Hepatocyte (in vitro differentiated cells): ENCODE results near the gene SNRPD3. TPM values are rescaled to one million over a fixed set of nuclear protein-coding genes. Genes with fewer than 3 reads are reported as not detected.
A peak's percentile ranks its signal among the peaks of the same experiment; 100 is the strongest.

Experiments
- DNase-seq: peaks from one replicate; pipeline ENCODE4 v3.0.0-alpha.2; 2016; ENCODE audit warnings: low spot score
- H2AFZ ChIP-seq: fragments of 200-600 bp; sonication (generic); 2 replicates; pipeline ENCODE4 v1.6.0; 2016; ENCODE audit warnings: antibody characterized with exemption, mild to moderate bottlenecking
- H3K27ac ChIP-seq: fragments of 200-600 bp; sonication (generic); 2 replicates; pipeline ENCODE4 v1.5.1; 2016; ENCODE audit warnings: mild to moderate bottlenecking
- H3K27me3 ChIP-seq: fragments of 200-600 bp; sonication (generic); 2 replicates; pipeline ENCODE4 v1.6.1; 2016
- H3K36me3 ChIP-seq: fragments of 200-600 bp; sonication (generic); replicated peaks from 2 replicates; pipeline ENCODE4 v1.5.1; 2016; ENCODE audit warnings: low read depth; ENCODE audit not compliant: insufficient read depth
- H3K4me1 ChIP-seq: fragments of 200-600 bp; sonication (generic); 2 replicates; pipeline ENCODE4 v1.5.1; 2016; ENCODE audit warnings: mild to moderate bottlenecking, moderate library complexity; ENCODE audit not compliant: insufficient read depth
- H3K4me2 ChIP-seq: fragments of 200-600 bp; sonication (generic); 2 replicates; pipeline ENCODE4 v1.6.0; 2016
- H3K4me3 ChIP-seq: fragments of 200-600 bp; sonication (generic); 2 replicates; pipeline ENCODE4 v1.5.1; 2016; ENCODE audit warnings: mild to moderate bottlenecking
- H3K79me2 ChIP-seq: fragments of 200-600 bp; sonication (generic); 2 replicates; pipeline ENCODE4 v1.6.0; 2017; ENCODE audit warnings: mild to moderate bottlenecking
- H3K9me2 ChIP-seq: fragments of 200-600 bp; sonication (generic); replicated peaks from 2 replicates; pipeline ENCODE4 v1.6.0; 2017; ENCODE audit warnings: mild to moderate bottlenecking; ENCODE audit not compliant: insufficient read depth
- H3K9me3 ChIP-seq: fragments of 200-600 bp; sonication (generic); 2 replicates; pipeline ENCODE4 v1.5.1; 2016; ENCODE audit warnings: low read depth, mild to moderate bottlenecking
- H4K20me1 ChIP-seq: fragments of 200-600 bp; sonication (generic); 2 replicates; pipeline ENCODE4 v1.6.0; 2016; ENCODE audit warnings: mild to moderate bottlenecking; ENCODE audit not compliant: insufficient read depth, poor library complexity, severe bottlenecking
- CTCF ChIP-seq: fragments of 200-600 bp; sonication (generic); IDR thresholded peaks from 2 replicates; pipeline ENCODE4 v1.5.1; 2016; ENCODE audit warnings: antibody characterized with exemption, mild to moderate bottlenecking; ENCODE audit not compliant: poor library complexity
- EZH2 ChIP-seq: fragments of 200-600 bp; sonication (generic); IDR thresholded peaks from 2 replicates; pipeline ENCODE4 v1.6.1; 2016; ENCODE audit warnings: antibody characterized with exemption, mild to moderate bottlenecking, borderline replicate concordance
- EZH2phosphoT487 ChIP-seq: fragments of 200-600 bp; sonication (generic); IDR thresholded peaks from one replicate; pipeline ENCODE4 v1.6.1; 2018; ENCODE audit warnings: antibody characterized with exemption, mild to moderate bottlenecking, low read depth, moderate library complexity; ENCODE audit not compliant: unreplicated experiment, severe bottlenecking
- WGBS: methylation state at CpG from one replicate; pipeline ENCODE4 v1.1.6; 2016; ENCODE audit warnings: low lambda C conversion rate; ENCODE audit errors: missing lambda C conversion rate; 5-methylcytosine and 5-hydroxymethylcytosine counted together
- polyA plus RNA-seq: library from polyadenylated mRNA; unstranded; fragments of >200 nt; fragmentation: Nextera tagmentation; extraction: Ambion mirVana; gene quantifications from 2 replicates; pipeline ENCODE4 v1.2.1, GENCODE V29; 2016
- total RNA-seq: library from RNA; depleted of rRNA; stranded (reverse); fragments of >200 nt; gene quantifications from 2 replicates; pipeline ENCODE4 v1.2.3, GENCODE V29; 2014

SNRPD3 gene
- total and polyA plus RNA-seq, 2 experiments from 2014 or later = 122 to 185 TPM

DNA sequence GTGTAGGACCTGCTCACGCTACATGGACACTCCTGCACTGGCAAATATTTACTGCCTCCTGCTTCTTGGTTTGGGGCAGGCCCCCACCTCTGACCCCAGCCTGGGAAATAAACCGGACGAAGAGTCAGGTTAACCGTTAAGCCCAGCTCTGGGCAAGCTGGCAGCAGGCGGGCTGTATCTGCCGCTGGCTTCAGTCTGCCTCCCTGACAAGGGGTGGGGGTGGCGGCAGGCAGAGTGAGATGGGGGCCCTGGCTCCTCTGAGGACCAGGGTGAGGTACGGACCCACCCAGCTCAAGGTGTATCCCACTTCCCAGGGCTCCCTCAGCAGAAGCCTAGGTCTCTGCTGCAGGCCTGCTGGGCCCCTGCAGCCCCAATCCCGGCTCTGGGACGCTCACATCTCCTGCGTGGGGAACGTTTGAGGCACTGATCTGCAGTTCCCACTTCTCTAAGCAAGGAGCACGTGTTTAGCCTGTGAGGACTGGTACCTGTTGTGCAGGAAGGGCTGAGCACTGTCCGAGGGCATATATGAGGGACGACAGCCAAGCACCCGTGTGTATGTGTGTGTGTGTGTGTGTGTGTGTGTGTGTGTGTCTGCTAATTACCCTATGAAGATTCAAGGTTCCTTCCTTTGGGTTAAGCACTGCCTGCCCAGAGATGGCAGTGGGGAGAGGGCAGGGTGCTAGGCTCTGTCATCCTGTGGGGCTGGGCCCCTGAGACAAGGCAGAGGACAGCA lies 38.2 kb downstream of the SNRPD3 start:
- H3K9me2 ChIP-seq = no peaks in the 10 kb centered on the region
- peaks cover 3% of the 10 kb centered on the region for H3K79me2 ChIP-seq
- no peaks in the 10 kb centered on the region for H4K20me1 ChIP-seq
- peak overlapping the region; percentile 86 for H3K27ac ChIP-seq
- H3K27me3 ChIP-seq = no peaks in the 10 kb centered on the region
- H3K36me3 ChIP-seq = no peaks in the 10 kb centered on the region
- no peak for TF ChIP-seq EZH2phosphoT487
- no peak for TF ChIP-seq CTCF
- no peak for TF ChIP-seq EZH2
- H2AFZ ChIP-seq = no peak overlapping the region
- no peak overlapping the region for H3K4me3 ChIP-seq
- H3K9me3 ChIP-seq = no peaks in the 10 kb centered on the region
- WGBS = 71% methylated on average over 16 of the region's 16 CpGs
- H3K4me1 ChIP-seq = peaks cover 14% of the 10 kb centered on the region
- no peak for DNase-seq
- peak overlapping the region; percentile 98 for H3K4me2 ChIP-seq

DNA sequence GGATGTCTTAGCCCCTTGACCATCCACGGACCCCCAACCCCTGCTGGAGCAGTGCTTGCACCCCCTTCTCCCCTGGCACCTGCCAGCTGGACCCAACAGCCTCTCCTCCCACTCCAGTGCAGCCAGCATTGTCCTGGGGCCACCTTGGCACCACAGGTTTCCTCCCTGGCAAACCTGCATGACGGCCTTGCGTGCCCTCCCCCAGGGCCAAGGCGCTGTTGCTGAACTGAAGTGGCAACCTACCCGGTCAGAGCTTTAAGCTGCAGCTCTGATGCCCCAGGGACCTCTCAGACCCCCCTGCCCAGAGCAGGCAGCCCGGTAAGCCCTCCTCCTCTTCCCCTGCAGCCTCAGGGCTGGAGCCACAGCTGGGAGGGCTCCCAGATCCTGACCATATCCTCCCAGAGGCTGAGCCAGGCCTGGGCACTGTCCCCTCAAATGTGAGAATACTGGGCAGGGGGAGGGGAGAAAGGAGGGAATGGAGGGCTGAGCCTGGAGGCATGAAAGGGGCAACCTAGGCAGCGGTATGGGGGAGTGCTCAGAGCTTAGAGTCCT lies 38.8 kb downstream of the SNRPD3 start:
- no peak for DNase-seq
- Histone ChIP-seq H3K4me3 (no peak overlapping the region), H3K4me2 (no peak overlapping the region), H3K27me3 (no peaks in the 10 kb centered on the region), H4K20me1 (no peaks in the 10 kb centered on the region), H3K36me3 (no peaks in the 10 kb centered on the region), H3K27ac (no peak overlapping the region), H2AFZ (no peak overlapping the region), H3K79me2 (peaks cover 3% of the 10 kb centered on the region), H3K9me3 (no peaks in the 10 kb centered on the region), H3K4me1 (peaks cover 14% of the 10 kb centered on the region), H3K9me2 (no peaks in the 10 kb centered on the region)
- 80% methylated on average over 7 of the region's 7 CpGs for WGBS
- TF ChIP-seq EZH2 = no peak
- TF ChIP-seq EZH2phosphoT487 = no peak
- TF ChIP-seq CTCF = no peak

DNA sequence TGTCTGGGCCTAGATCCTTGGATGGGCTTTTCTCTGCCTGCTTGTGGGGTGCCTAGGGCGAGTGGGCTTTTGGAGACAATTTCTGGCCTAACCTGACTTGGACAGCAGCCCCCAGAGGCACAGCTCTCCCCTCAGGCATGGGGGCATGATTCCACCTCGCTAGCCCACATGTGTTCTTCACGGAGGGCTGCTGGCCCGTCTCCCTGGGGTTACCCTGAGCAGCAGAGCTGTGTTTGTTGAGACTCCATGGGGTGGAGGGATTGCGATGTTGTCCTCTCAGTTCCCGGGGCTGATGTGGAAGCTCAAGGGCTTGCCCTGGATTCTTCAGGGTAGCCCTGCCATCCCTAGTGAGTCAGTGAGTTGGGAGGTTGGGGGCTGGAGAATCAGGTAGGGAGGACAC lies 39.4 kb downstream of the SNRPD3 start:
- no peak overlapping the region for H3K4me2 ChIP-seq
- TF ChIP-seq EZH2phosphoT487 (no peak), CTCF (no peak), EZH2 (no peak)
- no peaks in the 10 kb centered on the region for H4K20me1 ChIP-seq
- H3K9me3 ChIP-seq = no peaks in the 10 kb centered on the region
- H3K79me2 ChIP-seq = peaks cover 3% of the 10 kb centered on the region
- no peaks in the 10 kb centered on the region for H3K36me3 ChIP-seq
- peaks cover 14% of the 10 kb centered on the region for H3K4me1 ChIP-seq
- H3K4me3 ChIP-seq = no peak overlapping the region
- H3K9me2 ChIP-seq = no peaks in the 10 kb centered on the region
- no peak for DNase-seq
- H3K27ac ChIP-seq = no peak overlapping the region
- 90% methylated on average over 6 of the region's 6 CpGs for WGBS
- H2AFZ ChIP-seq = no peak overlapping the region
- H3K27me3 ChIP-seq = no peaks in the 10 kb centered on the region
